SJCRH30 (cell line): ENCODE data around the gene MBL2. TPM values are rescaled to one million over a fixed set of nuclear protein-coding genes. Genes with fewer than 3 reads are reported as not detected.

Experiments used
- DNase-seq, 2 experiments: peaks; one replicate each; pipeline ENCODE4 v3.0.0-alpha.2; 2015 to 2020
- H3K27ac ChIP-seq: fragments of 250-450 bp; sonication (Bioruptor Pico); 2 replicates; pipeline ENCODE4 v1.5.1; 2020; ENCODE audit warnings: mild to moderate bottlenecking, moderate library complexity
- H3K27me3 ChIP-seq: fragments of 250-450 bp; sonication (Bioruptor Pico); 2 replicates; pipeline ENCODE4 v1.5.1; 2020; ENCODE audit warnings: mild to moderate bottlenecking, moderate library complexity
- H3K36me3 ChIP-seq: fragments of 250-450 bp; sonication (Bioruptor Pico); 2 replicates; pipeline ENCODE4 v1.5.1; 2020; ENCODE audit warnings: mild to moderate bottlenecking, moderate library complexity
- H3K4me1 ChIP-seq: fragments of 250-450 bp; sonication (Bioruptor Pico); 2 replicates; pipeline ENCODE4 v1.5.1; 2020; ENCODE audit warnings: mild to moderate bottlenecking, moderate library complexity
- H3K4me3 ChIP-seq: fragments of 250-450 bp; sonication (Bioruptor Pico); 2 replicates; pipeline ENCODE4 v1.5.1; 2020; ENCODE audit warnings: mild to moderate bottlenecking, moderate library complexity
- H3K9me3 ChIP-seq: fragments of 250-450 bp; sonication (Bioruptor Pico); replicated peaks from 2 replicates; pipeline ENCODE4 v1.5.1; 2020; ENCODE audit warnings: mild to moderate bottlenecking, moderate library complexity
- total RNA-seq: library from RNA; depleted of rRNA; stranded (reverse); fragments of >200 nt; shearing (Covaris generic); gene quantifications from 2 replicates; pipeline ENCODE4 v1.2.3, GENCODE V29; 2014

Gene MBL2
- total RNA-seq, 1 experiment from 2014 or later, result not detected

DNA sequence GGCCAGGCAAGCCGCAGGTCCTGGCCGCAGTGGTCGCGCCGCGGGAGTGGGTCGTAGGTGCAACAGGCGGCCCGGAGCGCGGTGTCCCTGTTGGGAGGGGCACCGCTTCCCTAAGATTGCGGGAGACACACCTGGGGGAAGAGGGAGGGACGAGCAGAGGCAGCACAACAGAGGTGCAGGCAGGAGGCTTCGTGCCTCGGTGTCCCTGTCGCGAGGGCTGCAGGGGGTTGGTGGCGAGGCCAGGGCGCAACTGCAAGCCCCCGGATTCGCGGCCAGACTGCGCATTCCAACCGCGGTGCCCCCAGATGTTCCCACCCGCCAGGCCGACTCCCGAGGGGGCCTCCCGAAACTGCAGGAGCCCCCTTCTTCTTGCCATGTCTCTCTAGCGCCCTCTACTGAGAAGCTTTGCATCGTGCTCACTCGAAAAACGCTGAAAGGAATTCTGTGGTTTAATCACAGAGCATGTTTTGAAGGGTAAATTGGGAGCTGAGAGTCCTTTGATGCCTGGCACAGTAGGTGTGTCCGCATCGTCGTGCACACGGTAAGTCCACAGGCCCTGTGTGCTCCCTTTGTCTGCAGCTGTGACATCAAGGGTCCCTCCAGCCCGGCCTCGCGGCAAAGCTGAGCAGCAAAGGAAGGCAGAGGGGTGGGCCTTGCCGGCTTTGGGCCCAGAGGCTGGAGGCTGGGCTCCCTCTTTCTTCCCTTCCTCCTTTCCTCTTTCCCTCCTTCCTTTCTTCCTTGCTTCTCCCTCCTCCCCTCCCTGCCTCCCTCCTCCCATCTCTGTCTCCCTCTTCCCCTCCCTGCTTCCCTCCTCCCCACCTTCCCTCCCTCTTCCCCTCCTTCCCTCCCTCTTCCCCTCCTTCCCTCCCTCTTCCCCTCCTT, 6.2 kb upstream of the MBL2 start:
- Histone ChIP-seq H3K27ac (no peak overlapping the region), H3K36me3 (no peaks in the 10 kb centered on the region), H3K9me3 (no peaks in the 10 kb centered on the region), H3K4me1 (no peaks in the 10 kb centered on the region), H3K4me3 (no peak overlapping the region), H3K27me3 (no peaks in the 10 kb centered on the region)
- DNase-seq, result peak; percentile 4 to 28

DNA sequence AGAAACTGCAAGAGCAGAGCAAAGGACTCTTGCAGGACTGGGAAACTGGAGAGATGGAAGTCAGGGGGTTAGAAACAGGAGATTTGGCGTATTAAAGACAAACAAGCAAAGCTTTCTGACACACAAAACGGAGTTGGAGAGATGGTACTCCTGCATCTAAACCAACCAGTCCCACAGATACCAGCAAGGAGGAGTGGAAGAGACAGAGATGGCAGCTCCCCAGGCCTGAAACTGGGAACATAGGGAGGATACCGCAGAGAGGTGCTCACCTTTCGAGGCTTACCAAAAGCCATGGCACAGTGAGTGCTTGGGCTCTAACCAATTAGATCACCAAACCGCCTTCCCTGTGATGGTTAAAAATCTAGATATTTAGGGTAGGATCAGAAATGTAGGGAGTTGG, 4.8 kb upstream of the MBL2 start:
- Histone ChIP-seq H3K36me3 (no peaks in the 10 kb centered on the region), H3K27ac (no peak overlapping the region), H3K9me3 (no peaks in the 10 kb centered on the region), H3K4me1 (no peaks in the 10 kb centered on the region), H3K27me3 (no peaks in the 10 kb centered on the region), H3K4me3 (no peak overlapping the region)
- DNase-seq, result no peak

DNA sequence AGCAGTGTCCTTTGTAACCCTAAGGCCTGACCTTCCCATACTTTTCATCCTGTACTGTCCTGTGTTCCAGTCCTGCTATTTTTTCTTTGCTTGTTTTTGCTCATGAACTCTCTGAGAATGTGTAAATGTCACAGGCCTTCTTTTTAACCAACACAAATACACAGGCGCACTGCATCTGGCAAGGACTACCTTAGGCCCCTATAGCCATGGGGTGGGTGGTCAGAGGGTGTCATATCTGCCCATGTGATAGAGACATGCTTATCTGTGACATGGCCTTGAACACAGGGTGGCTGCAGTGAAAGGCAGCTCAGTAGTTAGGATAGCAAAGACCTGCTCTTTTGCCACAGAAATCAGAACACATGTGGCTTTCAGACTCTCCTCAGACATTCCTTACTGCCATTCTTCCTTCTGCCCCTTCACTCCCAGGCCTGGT, 3.9 kb upstream of the MBL2 start:
- Histone ChIP-seq H3K4me1 (no peaks in the 10 kb centered on the region), H3K4me3 (no peak overlapping the region), H3K27me3 (no peaks in the 10 kb centered on the region), H3K9me3 (no peaks in the 10 kb centered on the region), H3K27ac (no peak overlapping the region), H3K36me3 (no peaks in the 10 kb centered on the region)
- no peak for DNase-seq

DNA sequence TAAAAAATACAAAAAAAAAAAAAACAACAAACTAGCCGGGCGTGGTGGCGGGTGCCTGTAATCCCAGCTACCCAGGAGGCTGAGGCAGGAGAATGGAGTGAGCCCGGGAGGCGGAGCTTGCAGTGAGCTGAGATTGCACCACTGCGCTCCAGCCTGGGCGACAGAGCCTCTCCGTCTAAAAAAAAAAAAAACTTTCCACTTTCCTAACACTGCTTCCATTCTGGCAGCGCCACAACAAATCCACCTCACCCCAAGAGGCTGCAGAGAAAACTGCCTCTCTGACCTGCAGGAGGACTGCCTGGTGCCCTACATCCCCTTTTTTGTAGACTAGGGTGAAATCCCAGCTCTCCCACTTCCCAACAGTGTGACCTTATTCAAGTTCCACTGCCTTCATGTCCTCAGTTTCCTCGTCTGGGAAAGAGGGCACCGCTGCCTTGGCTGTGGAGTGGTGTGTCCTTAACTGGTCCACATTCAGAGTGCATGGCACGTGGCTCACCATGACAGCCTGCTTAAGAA, 2.6 kb upstream of the MBL2 start:
- no peaks in the 10 kb centered on the region for H3K4me1 ChIP-seq
- DNase-seq, result no peak
- no peak overlapping the region for H3K27ac ChIP-seq
- no peak overlapping the region for H3K4me3 ChIP-seq
- H3K27me3 ChIP-seq, result no peaks in the 10 kb centered on the region
- H3K9me3 ChIP-seq, result no peaks in the 10 kb centered on the region
- H3K36me3 ChIP-seq, result no peaks in the 10 kb centered on the region

DNA sequence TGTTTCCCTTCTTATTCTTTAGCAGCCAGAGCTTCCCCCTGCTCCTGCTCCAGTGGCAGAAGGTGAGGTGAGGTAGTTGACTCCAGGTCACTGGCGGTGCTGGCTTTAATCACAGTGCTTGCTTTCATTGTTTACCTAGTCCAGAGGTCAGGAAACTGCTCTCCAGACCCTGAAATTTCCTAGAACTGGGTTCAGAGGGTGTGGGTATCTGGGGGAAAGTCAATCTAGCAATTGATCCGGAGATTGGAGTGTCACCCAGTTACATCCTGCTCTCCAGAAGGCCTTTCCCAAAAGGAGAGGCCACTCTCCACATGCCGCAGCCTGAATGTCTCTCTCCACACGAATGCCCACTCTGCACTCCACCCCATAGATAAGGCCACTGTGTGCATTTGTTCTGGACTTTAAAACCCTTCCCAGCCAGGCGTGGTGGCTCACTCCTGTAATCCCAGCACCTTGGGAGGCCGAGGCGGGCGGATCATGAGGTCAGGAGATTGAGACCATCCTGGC, 2.1 kb upstream of the MBL2 start:
- Histone ChIP-seq H3K4me3 (no peak overlapping the region), H3K9me3 (no peaks in the 10 kb centered on the region), H3K27ac (no peak overlapping the region), H3K4me1 (no peaks in the 10 kb centered on the region), H3K27me3 (no peaks in the 10 kb centered on the region), H3K36me3 (no peaks in the 10 kb centered on the region)
- no peak for DNase-seq

DNA sequence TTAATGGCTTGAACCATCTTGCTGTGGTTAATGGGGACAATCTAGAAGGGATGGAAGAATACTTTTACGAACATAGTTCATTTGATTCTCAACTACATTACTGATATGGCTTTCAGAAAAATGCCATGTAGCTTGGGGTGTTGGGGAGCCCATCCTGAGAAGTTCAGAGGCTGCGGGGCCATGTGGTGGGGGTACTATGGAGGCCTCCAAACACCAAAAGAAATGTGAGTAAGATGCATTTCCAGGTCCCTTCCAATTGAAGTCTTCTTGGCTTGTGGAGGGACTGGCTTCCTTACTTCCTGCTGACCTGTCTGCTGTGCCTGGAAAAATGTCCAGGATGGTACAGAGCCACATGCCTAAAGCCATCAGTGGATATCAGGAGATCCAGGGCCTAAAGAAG, 1.6 kb upstream of the MBL2 start:
- Histone ChIP-seq H3K4me1 (no peaks in the 10 kb centered on the region), H3K4me3 (no peak overlapping the region), H3K9me3 (no peaks in the 10 kb centered on the region), H3K36me3 (no peaks in the 10 kb centered on the region), H3K27ac (no peak overlapping the region), H3K27me3 (no peaks in the 10 kb centered on the region)
- no peak for DNase-seq

DNA sequence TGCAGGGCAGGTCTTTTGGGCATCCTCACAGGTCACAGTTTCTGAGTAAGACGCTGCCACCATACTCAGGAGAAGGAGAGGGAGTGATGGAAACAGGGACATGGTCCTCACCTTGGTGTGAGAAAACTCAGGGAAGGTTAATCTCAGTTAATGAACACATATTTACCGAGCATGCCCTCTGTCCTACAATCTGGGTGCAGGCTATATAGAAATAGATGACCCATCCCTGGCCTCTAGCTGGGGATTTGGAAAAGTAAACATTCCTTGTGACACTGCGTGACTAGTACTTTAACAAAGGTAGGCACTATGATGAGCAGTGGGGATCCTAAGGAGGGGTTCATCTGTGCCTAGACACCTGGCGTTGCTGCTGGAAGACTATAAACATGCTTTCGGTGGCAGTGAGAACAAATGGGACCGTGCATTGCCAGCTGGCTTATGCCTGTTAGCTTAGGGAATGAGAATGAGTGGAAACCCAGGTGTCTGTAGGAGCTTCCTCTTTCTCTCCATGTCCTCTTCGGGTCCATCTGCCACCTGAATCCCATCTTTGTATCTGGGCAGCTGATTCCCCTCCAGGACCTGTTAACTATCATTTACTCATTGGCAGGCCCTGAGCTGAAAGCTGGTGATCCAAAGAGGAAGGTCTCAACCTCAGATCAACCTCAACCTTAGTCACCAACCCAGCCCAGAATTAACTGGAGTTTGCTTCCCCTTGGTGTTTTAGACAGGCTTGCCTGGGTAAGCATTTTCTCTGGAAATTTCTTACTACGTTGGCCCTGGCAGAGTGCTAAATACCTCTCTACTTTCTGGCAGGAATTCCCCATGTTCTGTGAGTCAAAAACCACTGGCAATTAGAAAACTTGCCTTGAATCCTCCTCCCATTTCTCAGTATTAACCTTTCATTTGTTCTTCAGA, 794 bp downstream of the MBL2 start:
- Histone ChIP-seq H3K9me3 (no peaks in the 10 kb centered on the region), H3K36me3 (no peaks in the 10 kb centered on the region), H3K27me3 (no peaks in the 10 kb centered on the region), H3K4me1 (no peaks in the 10 kb centered on the region), H3K27ac (no peak overlapping the region), H3K4me3 (no peak overlapping the region)
- DNase-seq, result no peak

DNA sequence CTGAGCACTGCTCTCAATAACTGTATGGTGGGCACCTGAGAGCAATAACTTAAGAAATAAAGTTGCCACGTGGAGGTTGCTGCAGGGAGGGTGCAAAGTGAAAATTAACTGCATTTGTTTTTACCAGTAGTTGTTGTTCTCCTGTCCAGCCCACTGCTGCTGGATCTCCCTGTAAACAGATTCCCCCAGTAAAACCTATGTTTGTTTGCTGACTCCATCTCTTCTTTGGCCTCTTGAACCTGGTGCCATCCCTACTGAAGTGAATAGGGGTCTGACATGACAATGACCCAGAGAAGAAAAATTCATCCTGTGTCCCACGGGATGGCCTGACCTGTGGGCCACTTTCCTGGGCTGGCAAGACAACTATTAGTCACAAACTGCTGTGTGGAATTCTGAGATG, 1.7 kb downstream of the MBL2 start:
- H3K27me3 ChIP-seq, result no peaks in the 10 kb centered on the region
- no peak overlapping the region for H3K4me3 ChIP-seq
- H3K27ac ChIP-seq, result no peak overlapping the region
- no peaks in the 10 kb centered on the region for H3K4me1 ChIP-seq
- DNase-seq, result no peak
- no peaks in the 10 kb centered on the region for H3K9me3 ChIP-seq
- no peaks in the 10 kb centered on the region for H3K36me3 ChIP-seq

DNA sequence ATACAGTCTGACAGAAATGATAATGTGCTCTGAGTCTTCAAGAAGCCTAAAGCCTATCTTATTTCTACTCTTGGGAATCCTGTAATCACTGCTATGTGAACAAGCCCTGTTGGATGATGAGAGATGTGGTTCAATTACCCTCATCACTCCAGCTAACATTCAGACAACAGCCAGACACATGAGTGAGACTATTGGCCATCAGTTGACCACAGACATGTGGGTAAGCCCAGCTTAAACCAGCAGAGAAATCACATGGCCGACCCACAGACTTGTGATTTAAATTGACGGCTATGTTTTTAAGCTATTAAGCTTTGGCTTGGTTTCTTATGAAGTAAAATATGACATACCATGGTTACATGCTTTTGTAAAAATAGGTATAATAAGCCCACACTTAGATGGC, 2.6 kb downstream of the MBL2 start:
- Histone ChIP-seq H3K4me1 (no peaks in the 10 kb centered on the region), H3K9me3 (no peaks in the 10 kb centered on the region), H3K27me3 (no peaks in the 10 kb centered on the region), H3K27ac (no peak overlapping the region), H3K36me3 (no peaks in the 10 kb centered on the region), H3K4me3 (no peak overlapping the region)
- no peak for DNase-seq

DNA sequence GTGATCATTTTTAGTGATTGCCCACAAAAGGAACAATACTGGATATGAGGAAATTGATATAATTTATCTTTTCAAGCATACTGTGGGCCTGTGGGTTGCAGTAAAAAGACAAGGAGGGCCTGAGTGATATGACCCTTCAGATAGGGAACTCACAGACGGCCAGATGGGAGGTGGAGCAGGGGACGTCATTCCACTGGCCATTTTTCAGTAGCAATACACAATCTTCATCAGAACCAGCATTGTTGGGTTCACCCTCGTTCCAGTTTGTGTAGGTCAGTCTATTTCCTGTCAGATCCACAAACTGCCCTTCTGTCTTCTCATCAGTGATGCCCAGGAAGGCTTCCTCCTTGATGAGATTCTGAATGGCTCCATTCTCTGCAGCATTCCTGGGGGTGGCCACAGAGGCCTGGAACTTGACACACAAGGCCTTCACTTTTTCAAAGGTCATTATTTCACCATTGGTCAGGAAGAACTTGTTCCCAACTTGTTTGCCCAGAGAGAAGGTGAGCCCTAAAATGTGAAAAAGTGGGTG, 4.5 kb downstream of the MBL2 start:
- Histone ChIP-seq H3K27ac (no peak overlapping the region), H3K4me1 (no peaks in the 10 kb centered on the region), H3K4me3 (no peak overlapping the region), H3K27me3 (no peaks in the 10 kb centered on the region), H3K9me3 (no peaks in the 10 kb centered on the region), H3K36me3 (no peaks in the 10 kb centered on the region)
- no peak for DNase-seq

DNA sequence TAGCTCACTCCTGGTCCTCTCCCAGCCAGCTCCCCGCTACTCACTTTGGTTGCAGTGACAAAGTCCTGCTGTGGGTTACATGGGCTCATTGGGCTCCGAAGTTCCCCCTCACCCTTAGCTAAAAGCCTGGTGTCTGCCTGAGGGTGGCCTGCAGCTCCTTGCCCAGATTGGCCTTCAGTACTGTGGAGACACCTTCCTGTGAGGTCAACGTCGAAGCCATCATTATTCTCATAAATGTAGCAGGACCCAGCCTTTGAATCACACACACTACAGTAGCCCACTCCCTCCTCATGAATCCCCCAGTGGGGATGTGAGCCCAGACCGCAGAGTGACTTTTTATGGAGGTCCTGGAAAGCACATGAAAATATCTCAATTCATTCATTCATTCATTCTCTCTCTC, 10.5 kb downstream of the MBL2 start:
- no peak overlapping the region for H3K4me3 ChIP-seq
- no peaks in the 10 kb centered on the region for H3K9me3 ChIP-seq
- no peak for DNase-seq

DNA sequence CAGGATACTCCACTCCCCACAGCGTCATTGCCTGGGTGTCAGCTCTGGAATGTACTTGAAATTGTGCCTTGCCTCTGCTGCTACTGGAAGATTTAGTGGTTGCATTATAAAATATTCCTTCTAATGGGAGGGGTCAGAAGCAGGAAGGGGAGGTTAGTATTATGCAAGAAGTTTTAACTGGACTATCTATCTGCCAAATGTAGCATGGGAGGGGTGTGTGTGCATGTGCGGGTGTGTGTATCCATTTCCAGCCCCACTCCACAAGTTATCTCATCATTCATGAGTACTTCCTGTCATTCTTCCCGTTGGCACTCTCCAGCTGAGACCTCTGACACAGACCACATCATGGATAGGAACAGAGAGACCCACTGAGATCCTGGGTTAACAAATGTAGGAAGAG, 13.4 kb downstream of the MBL2 start:
- H3K4me1 ChIP-seq, result no peaks in the 10 kb centered on the region

More for the DNA sequence above, 10.5 kb downstream of the MBL2 start:
- no peaks in the 10 kb centered on the region for H3K36me3 ChIP-seq
- H3K27me3 ChIP-seq, result no peaks in the 10 kb centered on the region
- no peaks in the 10 kb centered on the region for H3K4me1 ChIP-seq
- H3K27ac ChIP-seq, result no peak overlapping the region

DNA sequence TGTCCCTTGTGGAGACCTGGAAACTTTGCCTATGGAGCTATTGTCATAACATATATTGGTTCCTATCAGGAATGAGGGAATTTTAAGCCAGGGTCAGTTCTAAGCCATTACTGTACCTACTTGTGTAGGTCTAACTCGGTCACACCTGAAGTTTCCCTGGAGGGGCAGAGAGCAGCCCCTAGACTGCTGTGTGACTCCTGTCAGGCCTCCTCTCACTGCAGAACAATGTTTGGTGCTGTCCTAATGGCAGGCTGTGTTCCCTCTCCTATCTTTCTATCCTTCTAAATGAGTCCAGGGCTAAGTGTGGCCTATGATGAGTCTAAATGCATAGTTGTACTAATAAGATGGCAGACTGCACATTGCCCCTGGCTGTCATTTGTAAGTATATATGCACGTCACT, 14.2 kb downstream of the MBL2 start:
- Histone ChIP-seq H3K36me3 (no peaks in the 10 kb centered on the region), H3K27me3 (no peaks in the 10 kb centered on the region), H3K4me3 (no peak overlapping the region), H3K4me1 (no peaks in the 10 kb centered on the region), H3K9me3 (no peaks in the 10 kb centered on the region), H3K27ac (no peak overlapping the region)
- no peak for DNase-seq

More for the DNA sequence above, 13.4 kb downstream of the MBL2 start:
- H3K9me3 ChIP-seq, result no peaks in the 10 kb centered on the region
- no peaks in the 10 kb centered on the region for H3K36me3 ChIP-seq
- DNase-seq, result no peak
- no peak overlapping the region for H3K4me3 ChIP-seq
- H3K27ac ChIP-seq, result no peak overlapping the region
- no peaks in the 10 kb centered on the region for H3K27me3 ChIP-seq

DNA sequence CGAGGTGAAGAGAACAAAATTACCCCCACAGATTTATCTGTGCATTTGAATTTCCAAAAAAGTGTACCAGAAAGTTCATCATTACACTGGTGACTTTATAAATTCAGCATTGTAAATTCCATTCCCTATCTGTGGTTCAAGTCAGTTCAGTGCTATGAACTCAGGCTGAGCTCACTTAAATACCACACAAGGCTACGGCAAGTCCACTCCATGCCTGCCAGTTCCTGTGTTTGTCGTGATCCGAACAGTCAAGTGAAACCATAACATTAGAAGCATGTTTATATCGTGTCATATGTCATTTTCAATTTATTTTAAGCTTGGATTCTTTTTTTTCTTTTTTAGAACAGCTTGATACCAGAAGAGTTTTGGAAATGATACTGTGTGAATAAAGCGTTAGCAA, 14.8 kb downstream of the MBL2 start:
- H3K27ac ChIP-seq, result no peak overlapping the region
- no peak for DNase-seq

DNA sequence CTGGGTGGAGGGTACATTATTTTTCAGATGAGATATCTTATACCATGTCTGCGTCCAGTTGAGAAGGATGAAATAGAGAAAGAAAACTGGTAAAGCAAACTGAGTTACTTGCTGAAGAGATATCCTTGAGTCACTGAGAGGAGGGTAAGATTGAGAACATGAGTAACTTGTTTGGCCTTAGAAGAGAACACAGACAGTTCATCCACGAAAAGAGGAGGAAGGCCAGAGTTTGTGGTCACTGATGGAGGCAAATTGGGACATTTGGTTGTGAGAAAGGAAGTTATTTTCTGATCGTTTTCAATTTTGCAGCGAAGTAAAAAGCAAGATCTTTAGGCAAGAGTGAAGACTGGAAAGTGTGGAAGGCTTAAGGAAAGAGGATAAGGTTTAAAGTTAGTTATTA, 15.6 kb downstream of the MBL2 start:
- Histone ChIP-seq H3K4me1 (no peaks in the 10 kb centered on the region), H3K4me3 (no peak overlapping the region), H3K27me3 (no peaks in the 10 kb centered on the region), H3K27ac (no peak overlapping the region), H3K36me3 (no peaks in the 10 kb centered on the region), H3K9me3 (no peaks in the 10 kb centered on the region)
- no peak for DNase-seq

More for the DNA sequence above, 14.8 kb downstream of the MBL2 start:
- H3K9me3 ChIP-seq, result no peaks in the 10 kb centered on the region
- no peaks in the 10 kb centered on the region for H3K27me3 ChIP-seq
- H3K36me3 ChIP-seq, result no peaks in the 10 kb centered on the region
- no peaks in the 10 kb centered on the region for H3K4me1 ChIP-seq
- no peak overlapping the region for H3K4me3 ChIP-seq
